NOMO-1 treated with dmso at 0.1 percent for 144 hours (cell line): Measurements from ENCODE around the gene TSPAN1.

Experiments
- DNase-seq: peaks from one replicate; lab custom pipeline; 2025; ENCODE audit not compliant: unreplicated experiment; lab: John Stamatoyannopoulos, UW

The TSPAN1 gene, protein sequence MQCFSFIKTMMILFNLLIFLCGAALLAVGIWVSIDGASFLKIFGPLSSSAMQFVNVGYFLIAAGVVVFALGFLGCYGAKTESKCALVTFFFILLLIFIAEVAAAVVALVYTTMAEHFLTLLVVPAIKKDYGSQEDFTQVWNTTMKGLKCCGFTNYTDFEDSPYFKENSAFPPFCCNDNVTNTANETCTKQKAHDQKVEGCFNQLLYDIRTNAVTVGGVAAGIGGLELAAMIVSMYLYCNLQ

DNA sequence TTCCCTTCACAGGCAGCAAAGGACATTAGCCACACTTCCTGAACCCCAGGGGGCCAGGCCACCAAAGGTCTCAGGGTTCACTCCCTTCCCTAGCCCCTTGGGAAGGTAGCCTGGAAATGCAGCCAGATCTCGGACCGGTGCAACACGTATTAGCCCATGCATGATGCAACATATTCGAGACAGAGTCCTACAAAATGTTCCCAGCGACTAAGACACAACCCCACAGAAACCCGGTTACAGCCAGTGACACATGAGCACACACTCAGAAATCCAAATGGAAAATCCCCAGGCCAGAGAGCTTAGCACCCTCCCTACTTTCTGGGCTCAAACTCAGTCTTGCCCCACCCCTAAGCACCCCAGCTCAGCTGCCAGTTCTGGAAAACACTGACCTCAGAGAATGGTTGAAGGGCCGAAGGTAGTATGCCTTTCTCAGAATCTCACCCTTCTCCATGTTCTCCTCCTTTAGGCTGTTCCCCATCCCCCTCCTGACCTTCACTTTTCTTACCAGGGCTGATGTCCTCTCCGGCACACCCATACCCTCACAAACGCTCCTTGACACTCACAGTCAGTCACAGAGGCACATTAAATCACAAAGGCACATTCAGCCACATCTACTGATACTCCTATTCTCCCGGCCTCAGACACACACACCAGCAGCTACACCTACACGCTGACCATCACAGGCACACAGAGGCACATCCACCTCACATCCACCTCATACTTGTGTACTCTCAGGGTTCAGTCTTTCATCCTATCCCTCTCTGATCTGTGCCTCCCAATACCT, at the start of gene TSPAN1:
TSPAN1 (plus strand) TSS at position 640 of the 784 bp plus-strand sequence. CDS start 6,021 bp downstream, outside the sequence.
- DNase-seq: no peak

DNA sequence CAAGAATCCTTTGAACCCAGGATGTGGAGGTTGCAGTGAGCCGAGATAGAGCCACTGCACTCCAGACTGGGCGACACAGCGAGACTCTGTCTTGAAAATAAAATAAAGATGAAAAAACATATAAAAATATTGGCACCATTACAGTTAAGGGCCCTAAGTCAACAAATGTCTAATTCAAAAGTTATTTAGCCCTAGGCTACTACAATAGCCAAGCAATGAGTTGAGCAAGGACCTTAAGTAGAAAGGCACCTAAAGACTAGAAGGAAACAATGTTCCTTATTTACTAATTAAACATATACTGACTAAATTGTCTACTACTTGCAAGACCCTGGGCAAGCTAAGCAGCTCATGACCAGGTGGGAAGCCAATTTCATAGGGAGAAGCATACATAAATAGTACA, 46.5 kb upstream of the TSPAN1 start:
- no peak for DNase-seq

- DNase-seq: no peak
These were observed 44.8 kb upstream of the TSPAN1 start for GRCh38 chr1:46130121-46130520.

- DNase-seq: no peak
These were observed 44.3 kb upstream of the TSPAN1 start for GRCh38 chr1:46130606-46131005.

GRCh38 chr1:46131093-46131492, 43.8 kb upstream of the TSPAN1 start:
- DNase-seq: no peak

DNA sequence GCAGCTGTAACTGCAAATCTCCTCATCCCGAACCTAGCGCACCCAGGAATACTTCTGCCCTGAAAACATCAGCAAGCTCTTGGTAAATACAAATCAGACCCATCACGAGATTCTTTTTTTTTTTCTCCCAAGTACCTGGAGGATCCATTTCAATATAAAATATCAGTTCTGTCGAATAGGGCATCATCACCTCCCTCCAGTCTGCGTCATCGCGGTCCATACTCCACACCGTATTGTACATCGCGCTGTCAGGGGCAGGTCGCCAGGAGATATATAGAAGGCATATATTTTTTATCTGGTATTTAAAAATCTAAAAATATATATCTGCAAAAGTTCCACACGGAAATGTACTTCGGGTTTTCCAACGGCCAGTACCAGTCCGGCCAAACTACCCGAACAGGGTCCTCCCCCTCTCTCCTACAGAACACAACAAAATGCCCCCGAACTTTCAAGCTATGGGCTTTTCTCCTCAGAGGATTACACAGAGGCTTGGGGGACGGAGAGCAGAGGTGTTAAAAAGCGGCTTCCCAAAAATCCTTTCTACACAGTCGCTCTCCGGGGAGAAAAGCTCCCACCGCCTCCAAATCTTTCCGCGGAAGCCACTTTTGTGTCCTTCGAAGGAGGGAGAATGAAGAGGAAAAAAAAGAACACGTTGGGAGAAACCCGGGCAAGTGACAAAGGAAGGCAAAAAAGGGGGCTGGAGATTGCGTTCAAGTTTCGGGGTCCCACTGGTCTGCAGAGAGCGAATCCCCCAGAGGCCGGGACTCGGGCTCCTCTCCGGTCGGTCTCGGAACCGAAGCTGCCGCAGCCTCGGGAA, 43.0 kb upstream of the TSPAN1 start:
- no peak for DNase-seq

DNA sequence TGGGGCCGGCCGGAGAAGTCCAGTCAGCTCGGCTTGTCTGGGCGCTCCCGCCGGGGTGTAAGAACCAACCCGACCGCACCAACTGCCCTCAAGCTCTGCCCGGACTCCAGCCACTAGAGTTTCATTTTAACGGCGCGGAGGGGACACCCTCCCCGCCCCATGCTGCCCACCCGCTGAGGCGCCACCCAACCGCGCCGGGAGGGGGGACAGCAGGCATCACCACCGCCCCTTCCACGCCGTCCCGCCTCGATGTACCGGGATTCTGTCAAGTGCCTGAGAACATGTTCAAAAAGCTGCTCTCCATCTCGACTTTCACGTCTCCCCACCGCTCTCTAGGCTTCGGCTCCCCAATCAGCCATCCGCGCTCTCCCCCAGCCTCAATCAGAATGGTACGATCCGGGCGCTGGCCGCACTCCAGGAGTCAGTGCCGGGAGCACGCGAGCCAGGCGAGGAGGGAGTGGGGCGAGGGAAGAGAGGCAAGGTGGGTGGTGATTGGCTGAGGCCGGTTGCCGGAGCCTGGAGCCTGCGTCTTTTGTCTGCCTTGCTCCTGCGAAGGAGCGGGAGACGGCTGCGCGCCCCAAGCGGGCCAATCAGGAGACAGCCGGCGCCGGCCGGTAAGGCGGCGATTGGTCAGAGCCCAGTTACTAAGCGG, 42.2 kb upstream of the TSPAN1 start, which contains the start of gene PIK3R3:
PIK3R3 (minus strand) TSS at position 101 of the 652 bp plus-strand sequence. CDS start 677 bp downstream, outside the sequence.
- peak; percentile 98 for DNase-seq

DNA sequence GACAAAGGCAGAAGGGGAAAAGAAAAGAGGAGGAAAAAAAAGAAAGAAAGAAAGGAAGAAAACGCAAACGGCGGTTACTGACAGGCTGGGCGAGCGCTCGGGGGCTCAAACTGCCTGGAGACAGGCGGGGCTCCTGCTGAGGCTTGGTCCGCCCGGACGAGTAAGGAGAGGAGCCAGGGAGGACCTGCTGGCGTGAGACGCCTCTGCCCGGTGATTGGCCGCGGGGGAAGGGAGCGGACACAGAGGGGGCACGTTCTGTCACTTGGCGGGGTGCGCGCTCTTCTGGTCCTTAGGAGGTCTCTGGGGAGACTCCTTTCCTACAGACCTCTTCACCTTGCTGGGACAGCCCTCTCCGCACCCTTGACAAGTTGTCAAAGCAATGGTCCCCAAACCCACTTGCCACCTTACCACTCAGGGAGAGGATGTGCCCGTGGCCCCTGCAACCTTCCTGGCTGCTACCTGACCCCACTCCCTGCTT, 41.7 kb upstream of the TSPAN1 start:
- DNase-seq: no peak

DNA sequence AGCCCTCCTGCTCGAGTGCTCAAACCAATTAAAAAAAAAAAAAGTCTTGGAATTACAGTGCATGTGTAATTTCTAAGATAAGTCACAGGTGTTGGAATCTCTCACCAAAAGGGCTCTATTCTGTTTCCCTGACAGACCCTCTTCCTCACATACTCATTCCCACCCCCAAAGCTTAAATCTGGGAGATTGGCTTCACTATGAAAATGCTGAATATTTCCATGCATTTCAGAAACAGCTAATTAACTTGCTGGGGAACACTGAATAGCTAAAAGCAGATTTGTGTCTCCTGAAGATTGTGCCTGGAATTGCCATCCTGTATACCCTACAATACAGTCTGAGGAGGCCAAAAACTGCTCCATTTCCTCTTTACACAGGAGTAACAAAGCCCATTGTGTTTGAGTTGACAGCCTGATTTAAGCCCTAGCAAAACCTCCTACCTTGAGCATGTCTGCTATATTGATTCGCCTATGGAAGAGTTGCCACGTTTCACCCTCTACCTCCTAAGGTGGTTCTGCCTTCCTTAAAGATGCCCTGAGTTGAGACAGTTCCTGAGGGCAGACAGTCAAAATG, 41.0 kb upstream of the TSPAN1 start:
- DNase-seq: no peak

DNA sequence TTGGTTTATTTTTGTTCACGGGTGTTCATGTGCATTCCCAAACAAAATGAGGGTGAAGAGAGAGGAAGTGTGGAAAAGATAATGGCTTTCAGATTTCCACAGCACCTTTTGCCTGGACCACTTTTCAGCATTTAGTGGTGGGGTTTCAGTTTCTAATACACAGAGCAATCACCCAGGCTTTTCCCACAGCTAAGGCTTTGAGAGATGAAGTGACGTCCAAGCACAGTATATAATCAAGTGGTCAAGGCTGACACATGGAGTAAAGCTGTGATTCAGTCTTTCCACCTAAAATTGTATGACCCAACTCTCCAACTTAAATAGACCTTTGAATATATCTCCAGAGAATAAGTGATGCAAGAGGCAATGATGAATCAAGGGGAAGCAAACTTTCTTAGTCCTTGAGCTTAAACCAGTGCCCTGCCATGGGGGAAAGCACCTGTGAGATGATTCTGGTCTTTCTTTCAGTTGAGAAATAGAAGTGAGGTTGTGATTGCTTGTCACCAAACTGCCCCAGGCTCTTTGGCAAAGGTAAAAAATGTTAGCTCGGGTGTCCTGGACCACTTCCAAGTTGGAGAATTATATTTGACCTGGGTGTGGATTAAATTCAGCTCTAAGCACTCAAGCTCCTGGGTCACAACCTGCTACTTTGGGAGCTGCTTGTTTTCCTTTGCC, 40.1 kb upstream of the TSPAN1 start:
- no peak for DNase-seq

GRCh38 chr1:46136711-46137110, 38.2 kb upstream of the TSPAN1 start:
- no peak for DNase-seq

DNA sequence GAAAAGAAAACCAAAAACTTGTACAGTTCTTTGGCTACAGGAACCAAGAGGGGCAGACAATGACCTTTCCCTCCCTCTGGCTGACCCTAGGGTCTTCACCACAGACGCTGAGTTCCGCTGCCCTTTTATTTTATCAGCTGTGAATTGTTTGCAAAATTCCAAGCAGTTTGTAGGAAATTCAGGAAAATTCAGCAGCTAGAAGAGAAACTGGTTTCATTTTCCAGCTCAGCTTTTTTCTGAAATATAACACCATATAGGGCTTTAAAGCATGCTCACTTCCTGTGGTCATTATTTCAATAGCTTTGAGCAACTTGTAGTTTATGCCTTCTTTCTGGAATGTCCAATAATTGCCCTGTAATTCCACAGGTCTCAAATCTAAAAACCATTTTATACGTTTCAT, 37.0 kb upstream of the TSPAN1 start:
- DNase-seq: no peak

DNA sequence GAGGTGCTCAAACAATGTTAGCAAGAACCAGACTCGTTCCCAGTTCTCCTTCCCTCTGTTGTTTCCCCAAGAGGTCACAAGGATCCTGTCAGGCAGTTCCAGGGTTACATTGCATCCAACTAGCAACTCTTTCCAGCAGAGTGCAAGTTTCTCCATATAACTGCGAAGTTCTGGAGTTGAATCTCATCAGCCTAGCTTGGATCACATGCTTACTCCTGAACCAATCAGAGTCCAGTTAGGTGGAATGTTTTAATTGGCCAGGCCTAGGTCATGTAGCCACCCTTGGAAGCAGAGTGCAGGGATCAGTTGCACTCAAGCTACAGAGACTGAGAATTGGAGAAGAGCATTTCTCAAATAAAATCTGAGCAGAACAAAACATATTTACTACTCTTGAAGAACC, 26.6 kb upstream of the TSPAN1 start:
- DNase-seq: no peak

GRCh38 chr1:46150085-46150484, 24.8 kb upstream of the TSPAN1 start:
- no peak for DNase-seq

DNA sequence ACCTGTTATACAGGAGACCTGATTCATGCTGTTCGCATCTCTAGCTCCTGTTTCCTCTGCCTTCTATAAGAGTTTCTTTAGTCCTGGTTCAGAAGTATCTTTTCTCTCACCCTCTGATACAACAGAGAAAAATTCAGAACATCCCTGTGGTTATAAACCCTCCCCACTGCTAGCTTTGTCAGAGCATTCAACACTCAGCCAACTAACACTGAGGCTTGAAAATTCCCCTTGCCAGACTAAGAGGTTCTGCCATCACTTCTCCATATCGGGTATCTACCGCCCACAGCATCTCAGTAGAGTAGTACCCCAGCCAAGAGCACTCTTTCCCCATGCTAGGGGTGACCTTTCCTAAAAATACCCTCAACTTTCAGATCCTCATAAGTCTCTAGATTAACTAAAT, 22.9 kb upstream of the TSPAN1 start:
- no peak for DNase-seq

DNA sequence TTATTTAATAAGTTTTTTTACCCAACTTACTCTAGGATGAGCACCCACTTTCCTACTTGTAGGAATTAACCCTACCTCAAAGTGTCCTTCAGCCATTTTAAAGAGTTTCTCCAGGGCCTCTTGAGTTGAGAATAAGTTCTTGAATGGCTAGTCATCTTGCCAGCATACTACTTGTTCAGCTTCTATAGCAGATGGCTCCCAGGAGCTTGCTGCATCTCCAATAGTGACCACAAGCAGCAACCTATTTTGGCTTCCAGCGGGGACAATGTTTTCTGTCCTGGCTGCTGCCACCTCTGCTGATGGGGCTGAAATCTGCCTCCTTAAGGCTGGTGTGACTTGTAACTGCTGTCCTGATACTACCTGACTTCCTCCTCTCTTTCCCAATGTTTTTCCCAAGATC, 21.7 kb upstream of the TSPAN1 start:
- no peak for DNase-seq

DNA sequence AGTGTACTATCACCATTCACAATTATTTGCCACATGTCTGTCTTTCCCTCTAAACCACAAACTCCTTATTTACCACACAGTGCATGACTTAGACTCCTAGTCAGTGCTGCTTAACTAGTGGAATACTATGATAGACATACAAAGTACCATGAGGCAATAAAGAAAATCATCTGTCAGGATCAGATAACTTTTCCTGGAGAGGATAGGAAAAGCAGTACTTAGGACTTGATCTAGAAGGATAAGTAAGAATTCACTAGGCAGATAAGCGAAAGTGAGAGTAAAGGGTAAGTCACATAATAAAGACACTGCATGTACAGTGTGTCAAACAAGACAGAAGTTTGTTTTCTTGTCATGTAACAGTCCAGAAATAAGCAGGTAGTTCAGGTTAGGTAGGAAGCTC, 21.2 kb upstream of the TSPAN1 start:
- DNase-seq: no peak

DNA sequence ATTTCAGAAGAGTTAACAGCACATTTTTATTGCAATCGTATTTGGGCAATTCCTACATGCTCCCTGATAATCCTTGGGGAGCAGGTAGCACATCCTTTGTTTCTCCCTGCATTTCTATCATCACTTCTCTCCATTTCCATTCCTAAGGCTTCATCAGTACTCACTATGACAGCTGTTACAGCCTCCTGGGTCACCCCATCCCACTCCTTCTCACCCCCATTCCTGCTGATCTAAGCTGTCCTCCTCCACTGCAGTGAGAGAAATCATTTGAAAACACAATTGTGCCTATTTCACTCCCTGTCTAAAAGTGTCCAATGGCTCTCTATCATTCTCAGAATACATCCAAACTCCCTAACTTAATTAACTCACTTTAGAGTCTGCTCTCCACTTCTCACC, 17.0 kb upstream of the TSPAN1 start:
- no peak for DNase-seq

- DNase-seq: no peak
These were observed 16.3 kb upstream of the TSPAN1 start for GRCh38 chr1:46158312-46159281.
